OCI-M2 (cell line): ENCODE results near the gene XBP1.
"Not testable (repeated sequence)": the region's sequence is repeated elsewhere in the genome, so short reads cannot be mapped to it uniquely, and the experiment has no call there.

Experiments
- DNase-seq: peaks from one replicate; lab custom pipeline; 2025; ENCODE audit not compliant: unreplicated experiment; lab: John Stamatoyannopoulos, UW

The XBP1 gene

GRCh38 chr22:28754512-28754911, 45.9 kb downstream of the XBP1 start:
- not testable (repeated sequence) for DNase-seq

- no peak for DNase-seq
Observed at GRCh38 chr22:28750471-28750881, 49.9 kb downstream of the XBP1 start.
